Measurements from ENCODE around the gene AVEN. TPM values are rescaled to one million over a fixed set of nuclear protein-coding genes. Genes with fewer than 3 reads are reported as not detected.
A peak's percentile ranks its signal among the peaks of the same experiment; 100 is the strongest.

Gene AVEN
- total and polyA plus RNA-seq, 4 donors, result 18.1 to 58.7 (median 27.0) TPM

DNA sequence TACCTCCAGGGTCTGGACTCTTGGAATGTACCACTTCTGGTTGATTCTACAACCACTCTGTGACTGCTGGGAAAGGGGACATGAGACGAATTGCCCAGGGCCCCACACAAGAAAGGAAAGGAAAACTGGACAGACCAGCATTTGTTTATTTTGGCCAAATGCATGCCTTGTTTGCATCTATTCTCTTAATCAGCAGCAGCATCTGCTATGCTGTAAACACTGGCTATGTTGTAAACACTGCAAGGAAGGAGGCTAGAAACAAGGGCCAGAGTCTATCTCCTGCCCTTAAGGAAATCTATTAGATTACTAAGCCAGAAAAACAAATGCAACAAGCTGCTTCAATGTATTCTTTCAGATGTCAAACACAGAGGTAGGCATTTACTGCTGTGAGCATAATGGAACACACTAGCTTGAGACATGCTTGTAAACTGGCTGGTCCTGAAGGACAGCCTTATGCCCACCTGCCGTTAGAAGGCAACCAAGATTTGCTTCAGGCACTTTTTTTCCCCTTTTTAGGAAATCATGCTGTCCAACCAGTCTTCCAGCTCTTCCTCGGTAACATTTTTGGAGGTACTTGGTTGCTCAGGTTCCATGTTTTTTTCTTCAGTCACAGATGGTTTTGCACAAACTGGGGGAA, 172.8 kb downstream of the AVEN start:
- peaks cover 0 to 7% of the 10 kb centered on the region in 2 donors for H3K4me1 ChIP-seq (ENCODE audit: control insufficient read depth in 1 of 2, insufficient read depth in 2 of 2, low read length in 2 of 2)
- intact Hi-C loops (cut with DNase I), result loop anchor here in 1 of 2 donors (10.0 kb wide), 1 partner anchor 61 kb away; no protein-coding TSS in a partner anchor
- DNase-seq (no peak), ATAC-seq (ENCODE audit: low FRiP score) (no peak)
- no peaks in the 10 kb centered on the region for H3K9me3 ChIP-seq (ENCODE audit: control insufficient read depth, low read length)
- WGBS, 2 donors, result 58 to 64% methylated on average over 3 of the region's 3 CpGs
- H3K36me3 ChIP-seq (ENCODE audit: control insufficient read depth in 1 of 2, insufficient read depth in 2 of 2, low read length in 1 of 2), result peaks cover 0 to 2% of the 10 kb centered on the region in 2 donors
- peak overlapping the region in 1 of 2 donors; percentile 57 for H3K27ac ChIP-seq (ENCODE audit: low read depth in 1 of 2, low read length in 2 of 2)
- H3K4me3 ChIP-seq (ENCODE audit: low read length in 2 of 2), result no peak overlapping the region
- H3K27me3 ChIP-seq (ENCODE audit: control insufficient read depth in 1 of 2, insufficient read depth in 2 of 2, low read length in 1 of 2), result no peaks in the 10 kb centered on the region

GRCh38 chr15:33865416-33865815, 173.6 kb downstream of the AVEN start:
- ATAC-seq (ENCODE audit: low FRiP score), result no peak
- intact Hi-C loops (cut with DNase I), result loop anchor here in 1 of 2 donors (10.0 kb wide), 1 partner anchor 61 kb away; no protein-coding TSS in a partner anchor
- no peaks in the 10 kb centered on the region for H3K9me3 ChIP-seq (ENCODE audit: control insufficient read depth, low read length)
- peaks cover 0 to 3% of the 10 kb centered on the region in 2 donors for H3K36me3 ChIP-seq (ENCODE audit: control insufficient read depth in 1 of 2, insufficient read depth in 2 of 2, low read length in 1 of 2)
- H3K27me3 ChIP-seq (ENCODE audit: control insufficient read depth in 1 of 2, insufficient read depth in 2 of 2, low read length in 1 of 2), result no peaks in the 10 kb centered on the region
- peak overlapping the region in 1 of 2 donors; percentile 57 for H3K27ac ChIP-seq (ENCODE audit: low read depth in 1 of 2, low read length in 2 of 2)
- DNase-seq, result no peak
- peaks cover 0 to 7% of the 10 kb centered on the region in 2 donors for H3K4me1 ChIP-seq (ENCODE audit: control insufficient read depth in 1 of 2, insufficient read depth in 2 of 2, low read length in 2 of 2)
- WGBS, 2 donors, result 7 to 29% methylated on average over 6 of the region's 6 CpGs
- no peak overlapping the region for H3K4me3 ChIP-seq (ENCODE audit: low read length in 2 of 2)

GRCh38 chr15:33864360-33865075, 174.5 kb downstream of the AVEN start:
- intact Hi-C loops (cut with DNase I), result loop anchor here in 1 of 2 donors (10.0 kb wide), 1 partner anchor 60 kb away; no protein-coding TSS in a partner anchor
- no peaks in the 10 kb centered on the region for H3K27me3 ChIP-seq (ENCODE audit: control insufficient read depth in 1 of 2, insufficient read depth in 2 of 2, low read length in 1 of 2)
- no peak overlapping the region for H3K4me3 ChIP-seq (ENCODE audit: low read length in 2 of 2)
- DNase-seq, result no peak
- peaks cover 0 to 7% of the 10 kb centered on the region in 2 donors for H3K4me1 ChIP-seq (ENCODE audit: control insufficient read depth in 1 of 2, insufficient read depth in 2 of 2, low read length in 2 of 2)
- H3K9me3 ChIP-seq (ENCODE audit: control insufficient read depth, low read length), result no peaks in the 10 kb centered on the region
- no peak overlapping the region for H3K27ac ChIP-seq (ENCODE audit: low read depth in 1 of 2, low read length in 2 of 2)
- WGBS, 2 donors, result 77 to 89% methylated on average over 5 of the region's 5 CpGs
- no peak for ATAC-seq (ENCODE audit: low FRiP score)
- H3K36me3 ChIP-seq (ENCODE audit: control insufficient read depth in 1 of 2, insufficient read depth in 2 of 2, low read length in 1 of 2), result peaks cover 3% of the 10 kb centered on the region in 2 donors

- 71 to 83% methylated on average over 3 of the region's 3 CpGs for WGBS, 2 donors
- no peaks in the 10 kb centered on the region for H3K27me3 ChIP-seq (ENCODE audit: control insufficient read depth in 1 of 2, insufficient read depth in 2 of 2, low read length in 1 of 2)
Measured at GRCh38 chr15:33860754-33861153, 178.2 kb downstream of the AVEN start.

GRCh38 chr15:33859992-33860545, 178.9 kb downstream of the AVEN start:
- H3K4me3 ChIP-seq (ENCODE audit: low read length in 2 of 2), result no peak overlapping the region
- H3K27ac ChIP-seq (ENCODE audit: low read depth in 1 of 2, low read length in 2 of 2), result no peak overlapping the region
- H3K9me3 ChIP-seq (ENCODE audit: control insufficient read depth, low read length), result no peaks in the 10 kb centered on the region
- no peaks in the 10 kb centered on the region for H3K4me1 ChIP-seq (ENCODE audit: control insufficient read depth in 1 of 2, insufficient read depth in 2 of 2, low read length in 2 of 2)
- intact Hi-C loops (cut with DNase I), result loop anchor here in 1 of 2 donors (10.0 kb wide), 1 partner anchor 55 kb away; no protein-coding TSS in a partner anchor
- DNase-seq (no peak), ATAC-seq (ENCODE audit: low FRiP score) (no peak)
- H3K36me3 ChIP-seq (ENCODE audit: control insufficient read depth in 1 of 2, insufficient read depth in 2 of 2, low read length in 1 of 2), result peaks cover 3% of the 10 kb centered on the region in 2 donors
- WGBS, 2 donors, result 81 to 86% methylated on average over 1 of the region's 1 CpG
- no peaks in the 10 kb centered on the region for H3K27me3 ChIP-seq (ENCODE audit: control insufficient read depth in 1 of 2, insufficient read depth in 2 of 2, low read length in 1 of 2)

More at GRCh38 chr15:33860754-33861153, 178.2 kb downstream of the AVEN start:
- Histone ChIP-seq H3K4me1 (ENCODE audit: control insufficient read depth in 1 of 2, insufficient read depth in 2 of 2, low read length in 2 of 2) (peaks cover 0 to 2% of the 10 kb centered on the region in 2 donors), H3K36me3 (ENCODE audit: control insufficient read depth in 1 of 2, insufficient read depth in 2 of 2, low read length in 1 of 2) (peaks cover 3% of the 10 kb centered on the region in 2 donors), H3K9me3 (ENCODE audit: control insufficient read depth, low read length) (no peaks in the 10 kb centered on the region), H3K27ac (ENCODE audit: low read depth in 1 of 2, low read length in 2 of 2) (no peak overlapping the region), H3K4me3 (ENCODE audit: low read length in 2 of 2) (no peak overlapping the region)
- intact Hi-C loops (cut with DNase I), result loop anchor here in 1 of 2 donors (10.0 kb wide), 1 partner anchor 56 kb away; no protein-coding TSS in a partner anchor
- no peak for DNase-seq
- ATAC-seq (ENCODE audit: low FRiP score), result no peak

- H3K4me1 ChIP-seq (ENCODE audit: control insufficient read depth in 1 of 2, insufficient read depth in 2 of 2, low read length in 2 of 2), result no peaks in the 10 kb centered on the region
- H3K27me3 ChIP-seq (ENCODE audit: control insufficient read depth in 1 of 2, insufficient read depth in 2 of 2, low read length in 1 of 2), result no peaks in the 10 kb centered on the region
- H3K27ac ChIP-seq (ENCODE audit: low read depth in 1 of 2, low read length in 2 of 2), result no peak overlapping the region
- intact Hi-C loops (cut with DNase I), result no loop called here
- no peak overlapping the region for H3K4me3 ChIP-seq (ENCODE audit: low read length in 2 of 2)
- peaks cover 2 to 3% of the 10 kb centered on the region in 2 donors for H3K36me3 ChIP-seq (ENCODE audit: control insufficient read depth in 1 of 2, insufficient read depth in 2 of 2, low read length in 1 of 2)
- ATAC-seq (ENCODE audit: low FRiP score) (no peak), DNase-seq (no peak)
- no peaks in the 10 kb centered on the region for H3K9me3 ChIP-seq (ENCODE audit: control insufficient read depth, low read length)
- 94 to 97% methylated on average over 6 of the region's 6 CpGs for WGBS, 2 donors
Measured at GRCh38 chr15:33858836-33859235, 180.2 kb downstream of the AVEN start.

DNA sequence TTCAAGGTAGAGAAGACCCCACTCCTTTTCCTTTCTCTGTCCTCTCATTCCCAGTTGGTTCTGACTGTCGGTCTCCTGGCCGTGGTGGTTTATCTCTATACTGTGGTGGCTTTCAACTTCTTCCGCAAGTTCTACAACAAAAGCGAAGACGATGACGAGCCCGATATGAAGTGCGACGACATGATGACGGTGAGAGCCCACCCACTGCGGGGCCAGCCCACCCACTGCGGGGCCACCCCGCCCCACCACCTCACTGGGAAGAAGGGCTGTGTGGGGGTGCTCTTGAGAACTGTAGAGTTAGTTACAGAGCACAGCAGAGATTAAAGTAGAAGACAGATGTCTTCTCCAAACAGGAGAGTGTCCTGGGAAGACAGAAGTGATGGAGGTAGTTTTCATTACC, 181.3 kb downstream of the AVEN start:
- H3K9me3 ChIP-seq (ENCODE audit: control insufficient read depth, low read length), result no peaks in the 10 kb centered on the region
- no peak overlapping the region for H3K27ac ChIP-seq (ENCODE audit: low read depth in 1 of 2, low read length in 2 of 2)
- intact Hi-C loops (cut with DNase I), result no loop called here
- H3K4me1 ChIP-seq (ENCODE audit: control insufficient read depth in 1 of 2, insufficient read depth in 2 of 2, low read length in 2 of 2), result no peaks in the 10 kb centered on the region
- ATAC-seq (ENCODE audit: low FRiP score) (no peak), DNase-seq (no peak)
- no peak overlapping the region for H3K4me3 ChIP-seq (ENCODE audit: low read length in 2 of 2)
- 96 to 97% methylated on average over 13 of the region's 13 CpGs for WGBS, 2 donors
- H3K27me3 ChIP-seq (ENCODE audit: control insufficient read depth in 1 of 2, insufficient read depth in 2 of 2, low read length in 1 of 2), result no peaks in the 10 kb centered on the region
- peaks cover 2 to 3% of the 10 kb centered on the region in 2 donors for H3K36me3 ChIP-seq (ENCODE audit: control insufficient read depth in 1 of 2, insufficient read depth in 2 of 2, low read length in 1 of 2)

DNA sequence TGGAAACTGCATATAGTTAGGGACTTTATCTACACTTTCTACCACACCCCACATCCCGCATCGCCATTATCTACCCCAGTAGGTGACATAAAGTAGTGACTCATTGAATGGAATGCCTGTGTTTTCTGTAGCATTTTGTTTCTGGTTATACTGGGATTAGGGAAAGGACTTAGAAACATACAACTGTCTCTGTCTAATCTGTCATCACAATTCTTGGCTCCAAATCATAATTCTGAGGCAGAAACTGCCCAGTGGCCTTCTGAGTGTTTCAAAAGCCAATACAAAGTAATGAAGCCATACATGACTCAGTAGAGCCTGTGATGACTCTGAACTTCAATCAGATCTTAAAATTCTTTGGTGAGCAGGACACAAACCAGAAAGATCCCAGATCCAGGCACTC, 186.4 kb downstream of the AVEN start:
- 47 to 63% methylated on average over 2 of the region's 2 CpGs for WGBS, 2 donors
- intact Hi-C loops (cut with DNase I), result no loop called here
- no peaks in the 10 kb centered on the region for H3K9me3 ChIP-seq (ENCODE audit: control insufficient read depth, low read length)
- no peak overlapping the region for H3K4me3 ChIP-seq (ENCODE audit: low read length in 2 of 2)
- no peaks in the 10 kb centered on the region for H3K36me3 ChIP-seq (ENCODE audit: control insufficient read depth in 1 of 2, insufficient read depth in 2 of 2, low read length in 1 of 2)
- ATAC-seq (ENCODE audit: low FRiP score) (no peak), DNase-seq (no peak)
- H3K27ac ChIP-seq (ENCODE audit: low read depth in 1 of 2, low read length in 2 of 2), result peak overlapping the region in 1 of 2 donors; percentile 43
- H3K27me3 ChIP-seq (ENCODE audit: control insufficient read depth in 1 of 2, insufficient read depth in 2 of 2, low read length in 1 of 2), result no peaks in the 10 kb centered on the region
- H3K4me1 ChIP-seq (ENCODE audit: control insufficient read depth in 1 of 2, insufficient read depth in 2 of 2, low read length in 2 of 2), result no peaks in the 10 kb centered on the region
